Heart left ventricle (tissue), 13 donors: ENCODE measurements around the gene FA2H.

Source experiments
- POLR2A ChIP-seq, 2 donors: fragments of 450-650 bp; IDR thresholded peaks; one replicate each; pipeline ENCODE4 v1.6.1; 2017; ENCODE audit warnings: antibody characterized with exemption in 2 of 2, mild to moderate bottlenecking in 2 of 2, moderate library complexity in 2 of 2
- TF ChIP-seq, protein P1 (sequence below), 12 donors: fragments of 200-600 bp; sonication (generic) in 4 of 12; IDR thresholded peaks; one replicate each; pipeline versions ENCODE4 v1.5.0 to v1.8.0; 2018 to 2022; ENCODE audit warnings: antibody characterized with exemption in 12 of 12, mild to moderate bottlenecking in 5 of 12
- donor health status: ischemic (EF 13 %, LVEDD 7.1; RV severe dilation, severe dysfunction).
- donor health status: DM: no; HTN: yes; CAD: no.
- donor health status: DM: no; HTN: no; CAD: no.
- donor health status: ischemic (EF 25% LVEDD 6.9; RV normal size, moderate dysfunction).
- donor health status: ischemic (EF 25% LVEDD 5.7; RV mildly dilated, moderate dysfunction).
- donor health status: ischemic (EF 35%, LVEDD 5.7; RV mildly dilated, moderate dysfunction).
- donor health status: nonischemic (EF 11% LVEDD 7.7; RV severe dilation, severe dysfunction).
- donor health status: DM: yes; HTN: yes; CAD: no.
- donor health status: PGD.
- donor health status: ischemic (EF 29% LVEDD 5.4; RV normal size, mild dysfunction).
- donor health status: nonischemic (EF 23%, LVEDD 6.1; RV moderate dilation, normal function).

DNA sequence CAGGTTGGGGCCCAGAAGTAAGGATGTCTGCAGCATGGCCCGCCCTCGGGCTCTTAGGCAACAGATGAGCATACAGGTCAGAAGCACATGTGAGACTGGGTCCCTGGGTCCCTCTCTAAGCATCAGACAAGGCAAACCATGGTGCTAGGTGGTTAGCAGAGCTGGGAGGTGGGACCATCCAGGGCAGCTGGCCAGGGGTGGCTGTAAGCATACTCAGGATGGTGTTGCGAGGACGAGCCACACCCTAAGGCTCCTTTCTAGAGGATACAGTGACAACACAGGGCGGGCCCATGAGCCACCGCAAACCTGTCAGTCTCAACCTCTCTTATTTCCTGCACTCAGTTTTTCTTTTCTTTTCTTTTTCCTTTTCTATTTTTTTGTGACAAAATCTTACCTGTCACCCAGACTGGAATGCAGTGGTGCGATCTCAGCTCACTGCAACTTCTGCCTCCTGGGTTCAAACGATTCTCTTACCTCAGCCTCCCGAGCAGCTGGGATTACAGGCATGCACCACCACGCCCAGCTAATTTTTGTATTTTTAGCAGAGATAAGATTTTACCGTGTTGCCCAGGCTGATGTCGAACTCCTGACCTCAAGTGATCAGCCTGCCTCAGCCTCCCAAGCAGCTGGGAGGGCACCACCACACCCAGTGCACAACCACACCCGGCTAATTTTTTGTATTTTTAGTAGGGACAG is 3.6 kb downstream of the FA2H start:
- TF ChIP-seq, protein P1, sequence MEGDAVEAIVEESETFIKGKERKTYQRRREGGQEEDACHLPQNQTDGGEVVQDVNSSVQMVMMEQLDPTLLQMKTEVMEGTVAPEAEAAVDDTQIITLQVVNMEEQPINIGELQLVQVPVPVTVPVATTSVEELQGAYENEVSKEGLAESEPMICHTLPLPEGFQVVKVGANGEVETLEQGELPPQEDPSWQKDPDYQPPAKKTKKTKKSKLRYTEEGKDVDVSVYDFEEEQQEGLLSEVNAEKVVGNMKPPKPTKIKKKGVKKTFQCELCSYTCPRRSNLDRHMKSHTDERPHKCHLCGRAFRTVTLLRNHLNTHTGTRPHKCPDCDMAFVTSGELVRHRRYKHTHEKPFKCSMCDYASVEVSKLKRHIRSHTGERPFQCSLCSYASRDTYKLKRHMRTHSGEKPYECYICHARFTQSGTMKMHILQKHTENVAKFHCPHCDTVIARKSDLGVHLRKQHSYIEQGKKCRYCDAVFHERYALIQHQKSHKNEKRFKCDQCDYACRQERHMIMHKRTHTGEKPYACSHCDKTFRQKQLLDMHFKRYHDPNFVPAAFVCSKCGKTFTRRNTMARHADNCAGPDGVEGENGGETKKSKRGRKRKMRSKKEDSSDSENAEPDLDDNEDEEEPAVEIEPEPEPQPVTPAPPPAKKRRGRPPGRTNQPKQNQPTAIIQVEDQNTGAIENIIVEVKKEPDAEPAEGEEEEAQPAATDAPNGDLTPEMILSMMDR (IDR thresholded peaks at IDR 0.05) = no peak
- TF ChIP-seq POLR2A (IDR thresholded peaks at IDR 0.05) = no peak
